Adrenal gland (tissue), 5 donors: ENCODE data around the gene ESAM.

ENCODE experiments used
- POLR2A ChIP-seq, 2 donors: fragments of 450-650 bp; IDR thresholded peaks; one replicate each; pipeline ENCODE4 v1.6.1; 2017; ENCODE audit warnings: antibody characterized with exemption in 2 of 2, mild to moderate bottlenecking in 2 of 2, moderate library complexity in 1 of 2
- TF ChIP-seq, protein P1 (sequence below), 6 experiments: fragments of 450-650 bp in 4 of 6; fragments of 200-600 bp in 2 of 6; sonication (generic) in 1 of 6; IDR thresholded peaks; 1 replicate in 5 of 6; 2 replicates in 1 of 6; pipeline versions ENCODE4 v1.5.1 to v1.8.0; 2016 to 2021; ENCODE audit warnings: antibody characterized with exemption in 6 of 6, mild to moderate bottlenecking in 2 of 6, moderate library complexity in 1 of 6
- donor health status: DM: no; HTN: no; CAD: no.

GRCh38 chr11:124745835-124746620 lies 16.1 kb downstream of the ESAM start:
- TF ChIP-seq, protein P1, sequence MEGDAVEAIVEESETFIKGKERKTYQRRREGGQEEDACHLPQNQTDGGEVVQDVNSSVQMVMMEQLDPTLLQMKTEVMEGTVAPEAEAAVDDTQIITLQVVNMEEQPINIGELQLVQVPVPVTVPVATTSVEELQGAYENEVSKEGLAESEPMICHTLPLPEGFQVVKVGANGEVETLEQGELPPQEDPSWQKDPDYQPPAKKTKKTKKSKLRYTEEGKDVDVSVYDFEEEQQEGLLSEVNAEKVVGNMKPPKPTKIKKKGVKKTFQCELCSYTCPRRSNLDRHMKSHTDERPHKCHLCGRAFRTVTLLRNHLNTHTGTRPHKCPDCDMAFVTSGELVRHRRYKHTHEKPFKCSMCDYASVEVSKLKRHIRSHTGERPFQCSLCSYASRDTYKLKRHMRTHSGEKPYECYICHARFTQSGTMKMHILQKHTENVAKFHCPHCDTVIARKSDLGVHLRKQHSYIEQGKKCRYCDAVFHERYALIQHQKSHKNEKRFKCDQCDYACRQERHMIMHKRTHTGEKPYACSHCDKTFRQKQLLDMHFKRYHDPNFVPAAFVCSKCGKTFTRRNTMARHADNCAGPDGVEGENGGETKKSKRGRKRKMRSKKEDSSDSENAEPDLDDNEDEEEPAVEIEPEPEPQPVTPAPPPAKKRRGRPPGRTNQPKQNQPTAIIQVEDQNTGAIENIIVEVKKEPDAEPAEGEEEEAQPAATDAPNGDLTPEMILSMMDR (IDR thresholded peaks at IDR 0.05), result no peak
- TF ChIP-seq POLR2A (IDR thresholded peaks at IDR 0.05), result no peak
